Measurements from ENCODE around the gene OR4A15.
A peak's percentile ranks its signal among the peaks of the same experiment; 100 is the strongest.

DNA sequence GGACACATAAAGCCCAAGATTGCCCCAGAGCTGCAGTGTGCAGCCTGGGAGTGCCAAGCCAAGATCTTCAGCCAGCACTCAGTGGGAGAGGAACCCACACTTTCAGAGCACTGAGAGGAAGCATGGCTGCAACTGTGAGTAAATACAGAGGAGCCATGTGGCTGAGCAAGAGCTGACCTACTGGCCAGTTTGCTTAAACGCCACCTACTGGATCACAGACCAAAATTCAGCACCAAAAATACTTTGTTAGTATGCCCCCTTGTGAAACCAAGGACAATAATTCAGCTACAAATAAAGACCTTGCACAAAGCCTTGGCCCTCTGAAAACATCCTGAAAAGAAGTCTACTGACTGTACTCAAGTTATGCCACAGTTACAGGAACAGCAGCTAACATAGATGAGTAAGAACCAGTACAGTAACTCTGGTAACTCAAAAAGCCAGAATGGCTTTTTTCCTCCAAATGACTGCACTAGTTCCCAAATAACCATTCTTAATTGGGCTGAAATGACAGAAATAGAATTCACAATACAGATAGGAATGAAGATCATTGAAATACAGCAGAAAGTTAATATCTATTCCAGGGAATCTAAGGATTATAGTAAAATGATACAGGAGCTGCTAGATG, 10.1 kb upstream of the OR4A15 start:
- TF ChIP-seq, protein P1, sequence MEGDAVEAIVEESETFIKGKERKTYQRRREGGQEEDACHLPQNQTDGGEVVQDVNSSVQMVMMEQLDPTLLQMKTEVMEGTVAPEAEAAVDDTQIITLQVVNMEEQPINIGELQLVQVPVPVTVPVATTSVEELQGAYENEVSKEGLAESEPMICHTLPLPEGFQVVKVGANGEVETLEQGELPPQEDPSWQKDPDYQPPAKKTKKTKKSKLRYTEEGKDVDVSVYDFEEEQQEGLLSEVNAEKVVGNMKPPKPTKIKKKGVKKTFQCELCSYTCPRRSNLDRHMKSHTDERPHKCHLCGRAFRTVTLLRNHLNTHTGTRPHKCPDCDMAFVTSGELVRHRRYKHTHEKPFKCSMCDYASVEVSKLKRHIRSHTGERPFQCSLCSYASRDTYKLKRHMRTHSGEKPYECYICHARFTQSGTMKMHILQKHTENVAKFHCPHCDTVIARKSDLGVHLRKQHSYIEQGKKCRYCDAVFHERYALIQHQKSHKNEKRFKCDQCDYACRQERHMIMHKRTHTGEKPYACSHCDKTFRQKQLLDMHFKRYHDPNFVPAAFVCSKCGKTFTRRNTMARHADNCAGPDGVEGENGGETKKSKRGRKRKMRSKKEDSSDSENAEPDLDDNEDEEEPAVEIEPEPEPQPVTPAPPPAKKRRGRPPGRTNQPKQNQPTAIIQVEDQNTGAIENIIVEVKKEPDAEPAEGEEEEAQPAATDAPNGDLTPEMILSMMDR (conservative IDR thresholded peaks at IDR 0.05; ENCODE audit: low read depth in 2 of 2) = peak in 1 of 2 experiments; percentile 32; a peak in 2 of 4 replicates
- TF ChIP-seq POLR2AphosphoS5 (IDR thresholded peaks at IDR 0.05; ENCODE audit: low read depth) (no peak), ZNF114 (CRISPR knock-in tag; IDR thresholded peaks at IDR 0.05) (no peak), CREB1 (CRISPR knock-in tag; IDR thresholded peaks at IDR 0.05; ENCODE audit: low read depth) (no peak), EZH2 (IDR thresholded peaks at IDR 0.05; ENCODE audit: low read depth, unreplicated experiment) (no peak), EZH2phosphoT487 (IDR thresholded peaks at IDR 0.05; ENCODE audit: unreplicated experiment) (no peak), JUNB (IDR thresholded peaks at IDR 0.05; ENCODE audit: unreplicated experiment) (no peak)
- TF ChIP-seq, protein P2, sequence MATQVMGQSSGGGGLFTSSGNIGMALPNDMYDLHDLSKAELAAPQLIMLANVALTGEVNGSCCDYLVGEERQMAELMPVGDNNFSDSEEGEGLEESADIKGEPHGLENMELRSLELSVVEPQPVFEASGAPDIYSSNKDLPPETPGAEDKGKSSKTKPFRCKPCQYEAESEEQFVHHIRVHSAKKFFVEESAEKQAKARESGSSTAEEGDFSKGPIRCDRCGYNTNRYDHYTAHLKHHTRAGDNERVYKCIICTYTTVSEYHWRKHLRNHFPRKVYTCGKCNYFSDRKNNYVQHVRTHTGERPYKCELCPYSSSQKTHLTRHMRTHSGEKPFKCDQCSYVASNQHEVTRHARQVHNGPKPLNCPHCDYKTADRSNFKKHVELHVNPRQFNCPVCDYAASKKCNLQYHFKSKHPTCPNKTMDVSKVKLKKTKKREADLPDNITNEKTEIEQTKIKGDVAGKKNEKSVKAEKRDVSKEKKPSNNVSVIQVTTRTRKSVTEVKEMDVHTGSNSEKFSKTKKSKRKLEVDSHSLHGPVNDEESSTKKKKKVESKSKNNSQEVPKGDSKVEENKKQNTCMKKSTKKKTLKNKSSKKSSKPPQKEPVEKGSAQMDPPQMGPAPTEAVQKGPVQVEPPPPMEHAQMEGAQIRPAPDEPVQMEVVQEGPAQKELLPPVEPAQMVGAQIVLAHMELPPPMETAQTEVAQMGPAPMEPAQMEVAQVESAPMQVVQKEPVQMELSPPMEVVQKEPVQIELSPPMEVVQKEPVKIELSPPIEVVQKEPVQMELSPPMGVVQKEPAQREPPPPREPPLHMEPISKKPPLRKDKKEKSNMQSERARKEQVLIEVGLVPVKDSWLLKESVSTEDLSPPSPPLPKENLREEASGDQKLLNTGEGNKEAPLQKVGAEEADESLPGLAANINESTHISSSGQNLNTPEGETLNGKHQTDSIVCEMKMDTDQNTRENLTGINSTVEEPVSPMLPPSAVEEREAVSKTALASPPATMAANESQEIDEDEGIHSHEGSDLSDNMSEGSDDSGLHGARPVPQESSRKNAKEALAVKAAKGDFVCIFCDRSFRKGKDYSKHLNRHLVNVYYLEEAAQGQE (IDR thresholded peaks at IDR 0.05; ENCODE audit: unreplicated experiment) = no peak
- TF ChIP-seq, protein P3, sequence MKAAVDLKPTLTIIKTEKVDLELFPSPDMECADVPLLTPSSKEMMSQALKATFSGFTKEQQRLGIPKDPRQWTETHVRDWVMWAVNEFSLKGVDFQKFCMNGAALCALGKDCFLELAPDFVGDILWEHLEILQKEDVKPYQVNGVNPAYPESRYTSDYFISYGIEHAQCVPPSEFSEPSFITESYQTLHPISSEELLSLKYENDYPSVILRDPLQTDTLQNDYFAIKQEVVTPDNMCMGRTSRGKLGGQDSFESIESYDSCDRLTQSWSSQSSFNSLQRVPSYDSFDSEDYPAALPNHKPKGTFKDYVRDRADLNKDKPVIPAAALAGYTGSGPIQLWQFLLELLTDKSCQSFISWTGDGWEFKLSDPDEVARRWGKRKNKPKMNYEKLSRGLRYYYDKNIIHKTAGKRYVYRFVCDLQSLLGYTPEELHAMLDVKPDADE (IDR thresholded peaks at IDR 0.05) = no peak

Measured in GM23338 (cell line).